ENCODE measurements around the gene CPEB3. TPM values are rescaled to one million over a fixed set of nuclear protein-coding genes. Genes with fewer than 3 reads are reported as not detected.

The CPEB3 gene
- total RNA-seq, 3 donors from 2014 or later: 0.68 to 0.92 (median 0.82) TPM

GRCh38 chr10:92010047-92010735 lies 280.7 kb downstream of the CPEB3 start:
- ATAC-seq: no peak
- Mint-ChIP-seq H3K4me3 (no peak overlapping the region), H3K4me1 (ENCODE audit: low read depth) (peaks cover 12% of the 10 kb centered on the region), H3K27me3 (ENCODE audit: low read depth) (no peaks in the 10 kb centered on the region), H3K36me3 (ENCODE audit: insufficient read depth) (peaks cover 40% of the 10 kb centered on the region), H3K9me3 (no peaks in the 10 kb centered on the region)
- DNase-seq: no peak

GRCh38 chr10:92009445-92009844 lies 281.4 kb downstream of the CPEB3 start:
- H3K36me3 Mint-ChIP-seq (ENCODE audit: insufficient read depth): peaks cover 40% of the 10 kb centered on the region
- no peaks in the 10 kb centered on the region for H3K9me3 Mint-ChIP-seq
- H3K4me1 Mint-ChIP-seq (ENCODE audit: low read depth): peaks cover 12% of the 10 kb centered on the region
- no peak for DNase-seq
- ATAC-seq: no peak
- H3K4me3 Mint-ChIP-seq: no peak overlapping the region
- no peaks in the 10 kb centered on the region for H3K27me3 Mint-ChIP-seq (ENCODE audit: low read depth)

- DNase-seq (no peak), ATAC-seq (no peak)
- no peaks in the 10 kb centered on the region for H3K9me3 Mint-ChIP-seq
- H3K4me1 Mint-ChIP-seq (ENCODE audit: low read depth): peaks cover 9% of the 10 kb centered on the region
- no peaks in the 10 kb centered on the region for H3K27me3 Mint-ChIP-seq (ENCODE audit: low read depth)
- no peak overlapping the region for H3K4me3 Mint-ChIP-seq
- peaks cover 44% of the 10 kb centered on the region for H3K36me3 Mint-ChIP-seq (ENCODE audit: insufficient read depth)
Observed at GRCh38 chr10:92005978-92006377, 284.9 kb downstream of the CPEB3 start.

GRCh38 chr10:92003258-92003657 lies 287.6 kb downstream of the CPEB3 start:
- no peak for DNase-seq
- peaks cover 4% of the 10 kb centered on the region for H3K4me1 Mint-ChIP-seq (ENCODE audit: low read depth)
- no peaks in the 10 kb centered on the region for H3K27me3 Mint-ChIP-seq (ENCODE audit: low read depth)
- H3K36me3 Mint-ChIP-seq (ENCODE audit: insufficient read depth): peaks cover 48% of the 10 kb centered on the region
- no peak for ATAC-seq
- no peak overlapping the region for H3K4me3 Mint-ChIP-seq
- no peaks in the 10 kb centered on the region for H3K9me3 Mint-ChIP-seq

- Mint-ChIP-seq H3K9me3 (no peaks in the 10 kb centered on the region), H3K4me1 (ENCODE audit: low read depth) (no peaks in the 10 kb centered on the region), H3K36me3 (ENCODE audit: insufficient read depth) (peaks cover 51% of the 10 kb centered on the region), H3K4me3 (no peak overlapping the region), H3K27me3 (ENCODE audit: low read depth) (no peaks in the 10 kb centered on the region)
- ATAC-seq: no peak
- DNase-seq: no peak
Observed at GRCh38 chr10:92001995-92002394, 288.9 kb downstream of the CPEB3 start.

GRCh38 chr10:92001581-92001980 lies 289.3 kb downstream of the CPEB3 start:
- no peak for ATAC-seq
- H3K4me3 Mint-ChIP-seq: no peak overlapping the region
- no peaks in the 10 kb centered on the region for H3K27me3 Mint-ChIP-seq (ENCODE audit: low read depth)
- no peaks in the 10 kb centered on the region for H3K4me1 Mint-ChIP-seq (ENCODE audit: low read depth)
- H3K9me3 Mint-ChIP-seq: no peaks in the 10 kb centered on the region
- DNase-seq: no peak
- peaks cover 49% of the 10 kb centered on the region for H3K36me3 Mint-ChIP-seq (ENCODE audit: insufficient read depth)

Other genes starting within 250 kb of the CPEB3 start
- 10 to 100 TPM; 29.1 to 31.6 (median 29.5) TPM for gene MARCHF5, start 89 bp upstream of the CPEB3 start, total RNA-seq